ENCODE measurements around the gene LRP6. TPM values are rescaled to one million over a fixed set of nuclear protein-coding genes. Genes with fewer than 3 reads are reported as not detected.

The LRP6 gene
- total RNA-seq, 1 experiment from 2014 or later: 62.4 TPM

GRCh38 chr12:12153596-12153995, 113.2 kb downstream of the LRP6 start:
- Histone ChIP-seq H3K27ac (ENCODE audit: insufficient read length, low read depth, low read length) (no peak overlapping the region), H3K18ac (ENCODE audit: insufficient read length, low read depth, low read length) (no peak overlapping the region), H4K20me1 (ENCODE audit: control insufficient read depth, insufficient read depth, insufficient read length) (no peaks in the 10 kb centered on the region), H3K23me2 (ENCODE audit: insufficient read length, low read depth, low read length, poor library complexity, severe bottlenecking) (no peaks in the 10 kb centered on the region), H3K23ac (ENCODE audit: insufficient read length, low read depth, low read length) (no peak overlapping the region), H3K14ac (ENCODE audit: insufficient read depth, low read length) (no peak overlapping the region), H4K8ac (replicated peaks; ENCODE audit: insufficient read length, low read depth, low read length) (no peak overlapping the region), H3K79me1 (ENCODE audit: insufficient read depth, low read depth, low read length, poor library complexity, severe bottlenecking) (no peaks in the 10 kb centered on the region), H2BK5ac (ENCODE audit: insufficient read length, low read length) (no peak overlapping the region), H2AK5ac (ENCODE audit: insufficient read length, low read length) (no peak overlapping the region), H2BK12ac (ENCODE audit: insufficient read length, low read depth, low read length) (no peak overlapping the region), H3K9ac (ENCODE audit: extremely low read depth, insufficient read length, low read length) (no peak overlapping the region), H3K4me1 (ENCODE audit: insufficient read depth, low read length) (no peaks in the 10 kb centered on the region), H3K56ac (ENCODE audit: insufficient read length, low read depth, low read length) (no peak overlapping the region), H3K4me2 (ENCODE audit: insufficient read depth, insufficient read length, low read length) (no peak overlapping the region), H2BK15ac (ENCODE audit: low read depth, low read length) (no peak overlapping the region), H4K91ac (ENCODE audit: insufficient read length, low read depth, low read length) (no peak overlapping the region), H3K27me3 (ENCODE audit: insufficient read depth, low read length) (no peaks in the 10 kb centered on the region), H2AFZ (ENCODE audit: low read length) (no peak overlapping the region), H2BK120ac (ENCODE audit: low read depth, low read length, poor library complexity, severe bottlenecking) (no peak overlapping the region), H3K4ac (ENCODE audit: low read depth, low read length) (no peak overlapping the region), H4K5ac (ENCODE audit: insufficient read length, low read depth, low read length) (no peak overlapping the region), H3T11ph (ENCODE audit: low read length) (no peak overlapping the region), H2BK20ac (ENCODE audit: low read depth, low read length, poor library complexity, severe bottlenecking) (no peak overlapping the region), H3K79me2 (ENCODE audit: insufficient read depth, low read length) (no peaks in the 10 kb centered on the region), H3K9me3 (ENCODE audit: control insufficient read depth, low read depth, low read length) (no peaks in the 10 kb centered on the region)
- H3K9me3 Mint-ChIP-seq: no peaks in the 10 kb centered on the region
- 0 out of 7 replicates have a peak overlapping the region, but pooled peaks of 1 of the 3 experiments have one; percentile 12 for H3K27ac Mint-ChIP-seq
- peaks cover 22 to 58% (median 50%) of the 10 kb centered on the region in 3 experiments; a peak in 6 of 7 replicates for H3K36me3 Mint-ChIP-seq (ENCODE audit: insufficient read depth in 1 of 3, low read depth in 3 of 3)
- H3K27me3 Mint-ChIP-seq (ENCODE audit: low read depth): no peaks in the 10 kb centered on the region
- H3K4me1 Mint-ChIP-seq: no peaks in the 10 kb centered on the region
- no peak overlapping the region for H3K4me3 Mint-ChIP-seq
- WGBS (ENCODE audit: extremely low coverage, insufficient read length, low lambda C conversion rate): no CpG with 5 or more reads among the region's 3 CpGs
- DNase-seq: no peak
- TF ChIP-seq CTCF (conservative IDR thresholded peaks at IDR 0.05): no peak
